Measurements from ENCODE around the gene ZNF462.
A peak's percentile ranks its signal among the peaks of the same experiment; 100 is the strongest.
"Not testable (repeated sequence)": the region's sequence is repeated elsewhere in the genome, so short reads cannot be mapped to it uniquely, and the experiment has no call there.

The ZNF462 gene

DNA sequence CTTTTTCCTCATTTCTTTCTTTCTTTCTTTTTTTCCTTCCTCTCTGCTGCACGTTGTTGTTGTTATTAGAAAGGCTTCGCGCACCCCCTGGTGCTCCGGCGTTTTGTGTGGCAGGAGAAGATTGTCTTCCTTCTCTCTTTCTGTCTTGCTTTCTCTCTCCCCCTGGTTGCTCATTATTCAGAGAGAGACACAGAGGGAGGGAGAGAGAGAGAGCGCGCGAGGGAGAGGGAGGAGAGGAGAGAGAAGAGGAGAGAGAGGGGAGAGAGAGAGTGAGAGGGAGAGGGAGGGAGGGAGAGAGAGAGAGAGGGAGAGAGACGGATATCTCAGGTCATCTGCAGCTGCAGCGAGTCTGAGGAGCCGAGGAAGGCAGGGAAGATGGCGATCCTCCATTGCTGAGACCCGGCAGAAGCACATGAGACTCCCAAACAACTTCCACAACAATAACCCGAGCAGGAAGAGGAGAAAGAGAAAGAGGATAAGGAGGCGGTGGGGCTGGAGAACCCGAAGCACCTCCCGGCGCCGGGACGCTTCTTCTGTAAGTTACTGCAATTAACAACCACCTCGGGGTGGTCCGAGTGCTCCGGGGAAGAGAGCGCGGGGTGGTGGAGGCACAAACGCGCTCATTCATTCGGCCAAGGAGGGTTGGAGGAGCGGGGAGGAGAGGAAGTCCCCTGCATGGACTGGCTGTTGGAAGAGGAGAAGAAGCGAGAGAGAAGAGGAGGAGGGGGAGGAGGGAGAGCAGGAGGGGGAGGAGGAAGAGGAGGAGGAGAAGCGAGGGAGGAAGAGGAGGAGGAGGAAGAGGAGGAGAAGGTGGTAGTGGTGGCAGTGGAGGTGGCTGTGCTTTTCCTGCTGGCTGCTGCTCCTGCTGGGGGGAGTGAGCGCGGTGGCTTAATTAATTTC is at the start of gene ZNF462:
Gene ZNF462, plus strand, starts transcription at position 346 of the 900 bp plus-strand sequence. CDS start 60,218 bp downstream, outside the sequence.
- peak in 1 of 2 donors; percentile 2 for DNase-seq

DNA sequence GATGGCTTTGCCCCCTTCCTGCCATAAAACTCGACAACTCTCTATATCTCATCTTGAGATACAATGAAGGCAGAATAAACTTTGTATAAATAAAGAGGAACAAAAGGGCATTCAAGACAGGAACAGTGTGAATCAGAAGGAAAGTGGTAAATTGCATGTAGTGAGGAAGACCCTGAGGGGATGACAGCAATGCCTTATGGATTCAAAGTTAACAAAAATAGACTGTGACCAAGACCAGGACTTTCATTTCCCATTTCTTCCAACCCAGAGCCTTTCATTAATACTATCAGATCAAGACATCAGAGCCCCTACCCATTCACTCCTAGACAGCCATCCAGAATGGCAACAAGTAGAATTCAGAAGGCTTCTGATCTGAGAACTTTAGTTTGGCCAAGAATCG is 46.4 kb upstream of the ZNF462 start:
- DNase-seq, result no peak

DNA sequence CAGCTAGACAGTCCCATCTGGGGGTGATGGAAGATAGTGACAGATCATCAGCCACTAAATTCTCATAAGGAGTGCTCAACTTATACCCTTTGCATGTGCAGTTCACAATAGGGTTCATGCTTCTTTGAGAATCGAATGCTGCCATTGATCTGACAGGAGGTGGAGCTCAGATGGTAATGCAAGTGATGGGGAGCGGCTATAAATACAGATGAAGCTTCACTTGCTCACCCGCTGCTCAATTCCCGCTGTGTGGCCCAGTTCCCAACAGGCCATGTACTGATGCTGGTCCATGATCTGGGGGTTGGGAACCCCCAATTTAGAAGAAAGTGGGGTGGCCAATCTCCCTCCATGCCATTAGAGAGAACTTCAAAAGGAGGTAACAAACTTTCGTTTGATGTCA is 44.9 kb upstream of the ZNF462 start:
- no peak for DNase-seq

GRCh38 chr9:106820866-106821265 is 42.1 kb upstream of the ZNF462 start:
- no peak for DNase-seq

DNA sequence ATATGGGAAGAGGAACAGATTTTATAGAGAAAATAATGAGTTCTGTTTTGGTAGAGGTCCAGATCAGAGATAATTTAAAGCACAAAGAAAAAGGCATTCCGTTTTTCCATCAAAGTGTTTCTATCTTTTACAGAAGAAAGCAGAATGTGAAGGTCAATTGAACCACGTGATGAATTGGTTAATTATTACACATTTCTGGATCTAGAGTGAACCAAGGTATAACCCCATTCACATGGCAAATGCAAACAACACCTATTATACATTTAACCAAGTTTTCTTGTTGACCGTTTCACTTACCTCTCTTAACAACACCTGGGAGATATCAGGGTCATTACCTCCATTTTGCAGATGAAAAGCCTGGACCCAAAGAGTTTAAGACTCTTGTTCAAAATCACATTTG is 34.9 kb upstream of the ZNF462 start:
- no peak for DNase-seq

- no peak for DNase-seq
Measured at GRCh38 chr9:106828965-106829364, 34.0 kb upstream of the ZNF462 start.

- no peak for DNase-seq
Measured at GRCh38 chr9:106829666-106830408, 33.1 kb upstream of the ZNF462 start.

GRCh38 chr9:106830527-106831150 is 32.3 kb upstream of the ZNF462 start:
- no peak for DNase-seq

GRCh38 chr9:106834888-106835287 is 28.1 kb upstream of the ZNF462 start:
- no peak for DNase-seq

DNA sequence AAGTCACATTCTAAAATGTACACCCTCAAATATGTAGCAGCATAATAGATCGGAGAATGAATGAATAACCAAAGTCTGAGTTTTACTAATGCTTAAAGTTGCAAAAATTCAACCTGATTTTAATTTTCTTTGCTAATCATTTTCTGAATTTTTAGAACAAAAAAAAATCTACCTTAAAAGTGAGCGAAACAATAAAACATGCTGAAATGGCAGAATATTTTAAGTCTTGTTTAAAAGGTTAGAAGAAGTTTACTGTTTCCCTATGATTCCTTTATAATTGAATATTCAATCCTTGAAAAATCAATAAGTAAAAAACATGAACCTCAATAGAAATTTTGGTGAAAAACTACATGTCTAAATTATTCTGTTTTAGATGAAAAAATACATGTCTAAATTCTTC is 27.1 kb upstream of the ZNF462 start:
- no peak for DNase-seq

GRCh38 chr9:106843371-106843770 is 19.6 kb upstream of the ZNF462 start:
- no peak for DNase-seq

DNA sequence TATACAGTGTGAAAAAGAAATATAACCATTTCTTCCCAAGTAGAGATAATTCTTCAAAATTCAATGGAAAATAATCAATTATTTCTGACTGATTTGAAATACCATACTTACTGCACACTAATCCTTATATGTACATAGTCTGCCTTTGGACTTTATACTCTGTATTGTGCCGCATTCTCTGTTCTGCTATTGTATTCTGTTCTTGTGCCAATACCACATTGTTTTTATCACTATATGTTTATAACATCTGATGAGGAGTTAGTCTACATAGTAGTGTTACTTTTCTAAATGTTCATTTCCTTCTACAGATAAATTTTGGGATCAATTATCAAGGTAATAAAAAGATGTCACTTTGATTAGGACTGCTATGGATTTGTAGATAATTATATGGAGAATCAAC is 16.7 kb upstream of the ZNF462 start:
- DNase-seq, result no peak

DNA sequence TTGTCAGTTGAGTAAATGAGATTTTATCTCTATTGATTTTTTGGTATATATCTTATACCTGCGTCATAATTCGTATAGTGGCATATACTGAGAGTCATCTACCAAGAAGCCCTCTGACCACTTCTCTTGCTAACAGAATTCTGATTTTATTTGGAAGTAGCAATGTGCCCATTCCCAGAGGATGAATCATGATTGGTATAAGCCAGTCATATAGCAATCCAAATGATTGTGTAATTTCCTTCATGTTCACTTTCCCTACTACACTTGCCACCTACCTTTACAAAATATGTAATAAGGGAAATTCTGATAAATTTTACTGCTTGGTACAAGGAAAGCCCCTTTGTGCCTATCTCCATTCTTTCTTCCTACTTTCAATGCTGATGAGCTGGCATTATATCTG is 16.1 kb upstream of the ZNF462 start:
- no peak for DNase-seq

DNA sequence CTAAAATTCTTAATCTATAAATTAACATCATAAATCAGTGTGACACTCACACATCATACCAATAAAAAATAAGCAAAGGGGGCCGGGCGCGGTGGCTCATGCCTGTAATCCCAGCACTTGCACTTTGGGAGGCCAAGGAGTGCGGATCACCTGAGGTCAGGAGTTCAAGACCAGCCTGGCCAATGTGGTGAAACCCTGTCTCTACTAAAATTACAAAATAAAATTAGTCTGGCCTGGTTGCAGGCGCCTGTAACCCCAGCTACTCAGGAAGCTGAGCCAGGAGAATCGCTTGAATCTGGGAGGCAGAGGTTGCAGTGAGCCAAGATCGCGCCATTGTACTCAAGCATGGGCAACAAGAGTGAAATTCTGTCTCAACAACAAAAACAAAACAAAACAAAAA is 11.3 kb upstream of the ZNF462 start:
- not testable (repeated sequence) for DNase-seq

DNA sequence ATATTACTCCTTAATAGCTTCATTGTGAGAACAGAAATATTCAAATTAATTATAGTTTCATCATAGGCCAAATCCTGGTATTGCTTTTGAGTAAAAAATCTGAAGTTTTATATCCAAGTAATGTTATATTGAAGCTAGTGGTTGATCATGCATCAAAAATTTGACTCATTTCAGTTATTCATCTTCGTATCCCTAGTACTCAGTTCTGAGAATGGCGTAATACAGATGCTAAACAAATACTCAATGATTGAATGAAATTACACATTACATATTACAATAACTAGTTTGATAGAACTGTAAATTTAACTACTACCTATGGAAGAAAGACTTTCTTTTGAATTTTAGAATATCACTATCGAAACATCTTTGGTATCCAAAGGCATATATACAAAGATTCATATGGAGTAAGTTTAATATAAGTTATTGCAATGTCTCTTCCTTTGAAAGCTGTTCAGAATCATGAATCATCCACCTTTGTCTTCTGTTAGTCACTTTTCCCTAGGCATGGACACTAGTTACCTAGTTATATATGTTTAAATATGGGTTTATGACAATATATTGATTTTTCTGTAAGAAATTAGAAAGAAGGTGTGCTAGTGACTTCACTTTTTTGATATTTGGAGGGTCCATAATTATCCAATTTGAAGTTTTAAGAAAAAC is 5.0 kb upstream of the ZNF462 start:
- DNase-seq, result no peak

GRCh38 chr9:106859957-106860720 is 2.8 kb upstream of the ZNF462 start:
- DNase-seq, result no peak

DNA sequence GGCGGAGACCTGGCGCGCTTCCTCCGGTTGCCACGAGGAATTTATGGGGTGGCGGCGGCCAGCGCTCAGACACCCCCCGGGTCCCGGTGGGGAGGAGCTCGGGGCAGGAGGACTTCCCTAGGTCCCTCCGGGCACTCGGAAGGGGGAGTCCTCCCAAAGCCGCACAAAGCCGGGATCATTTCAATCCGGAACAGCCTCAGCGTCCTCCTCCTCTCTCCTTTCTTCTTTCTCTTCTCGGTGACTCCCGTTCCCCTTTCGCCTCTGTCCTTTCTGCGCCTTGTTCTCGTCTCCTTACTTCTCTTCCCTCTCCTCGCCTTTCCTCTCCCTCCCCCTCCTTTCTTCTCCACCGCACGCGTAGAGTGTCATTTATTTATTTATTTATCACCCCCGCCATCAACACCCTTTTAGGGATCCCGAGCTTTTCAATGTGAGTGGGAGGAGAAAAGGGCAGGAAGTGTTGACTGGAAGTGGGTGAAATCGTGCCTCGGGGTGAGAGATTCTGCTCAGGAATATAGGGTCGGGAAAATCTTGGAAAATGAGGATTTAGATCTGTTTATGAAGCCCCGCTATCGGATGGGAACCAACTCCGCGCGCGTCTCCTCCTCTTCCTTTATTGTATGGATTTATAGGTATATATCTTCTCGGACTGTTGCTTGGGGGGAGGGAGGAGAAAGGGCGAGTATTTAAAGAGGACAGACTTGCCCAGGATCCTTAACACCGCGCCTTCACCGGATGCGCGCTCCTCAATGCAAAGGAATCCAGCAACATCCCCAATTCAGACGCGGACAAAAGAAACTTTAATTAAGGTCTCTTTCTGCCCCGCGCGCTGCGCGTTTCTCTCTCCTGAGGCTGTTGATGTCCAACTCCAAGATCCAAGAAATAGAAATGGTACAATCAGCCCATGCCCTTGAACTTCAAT is 2.0 kb upstream of the ZNF462 start:
- DNase-seq, result no peak

- no peak for DNase-seq
Measured at GRCh38 chr9:106861640-106862109, 1.3 kb upstream of the ZNF462 start.

GRCh38 chr9:106862110-106862820 is 701 bp upstream of the ZNF462 start:
- DNase-seq, result no peak
